Prostate gland (tissue), 2 donors: ENCODE results near the gene S1PR4. TPM values are rescaled to one million over a fixed set of nuclear protein-coding genes. Genes with fewer than 3 reads are reported as not detected.
"Not testable (repeated sequence)": the region's sequence is repeated elsewhere in the genome, so short reads cannot be mapped to it uniquely, and the experiment has no call there.

Experiments
- DNase-seq: peaks from one replicate; pipeline ENCODE4 v3.0.0-alpha.2; 2019; ENCODE audit warnings: low spot score
- H3K27ac ChIP-seq, 2 donors: fragments of 200-600 bp; sonication (generic); 2 replicates each; pipeline ENCODE4 v1.5.1; 2017 to 2019
- H3K27me3 ChIP-seq: fragments of 200-600 bp; sonication (generic); replicated peaks from 2 replicates; pipeline ENCODE4 v1.5.1; 2019; ENCODE audit not compliant: insufficient read depth
- H3K36me3 ChIP-seq, 2 donors: fragments of 200-600 bp; sonication (generic); 1 replicate in 1 of 2; 2 replicates in 1 of 2; pipeline versions ENCODE4 v1.5.1 to v1.8.1; 2017 to 2019
- H3K4me1 ChIP-seq: fragments of 200-600 bp; sonication (generic); replicated peaks from 2 replicates; pipeline ENCODE4 v1.5.1; 2019
- H3K4me3 ChIP-seq, 2 donors: fragments of 200-600 bp; sonication (generic); 2 replicates each; pipeline ENCODE4 v1.5.1; 2017 to 2019
- H3K9me3 ChIP-seq: fragments of 200-600 bp; sonication (generic); 2 replicates; pipeline ENCODE4 v1.5.1; 2017
- CTCF ChIP-seq, 4 experiments: fragments of 200-600 bp in 2 of 4; fragments of 450-650 bp in 2 of 4; sonication (generic) in 2 of 4; IDR thresholded peaks; 1 replicate in 3 of 4; 2 replicates in 1 of 4; pipeline ENCODE4 v1.5.1; 2016 to 2019; ENCODE audit warnings: antibody characterized with exemption in 4 of 4, mild to moderate bottlenecking in 2 of 4, moderate library complexity in 2 of 4
- POLR2A ChIP-seq: fragments of 450-650 bp; IDR thresholded peaks from one replicate; pipeline ENCODE4 v1.6.1; 2016; ENCODE audit warnings: antibody characterized with exemption, mild to moderate bottlenecking
- POLR2AphosphoS5 ChIP-seq: sonication (generic); formaldehyde crosslinking; IDR thresholded peaks from one replicate; pipeline ENCODE4 v1.6.1; 2017; ENCODE audit warnings: antibody characterized with exemption
- WGBS: methylation state at CpG from one replicate; pipeline ENCODE4 v1.1.5; 2018; 5-methylcytosine and 5-hydroxymethylcytosine counted together
- intact Hi-C: fragments of 100-400 bp; cut with DNase I; formaldehyde crosslinking; loops from one replicate; pipeline ENCODE4 v1.14.2; 2022
- total RNA-seq, 2 donors: library from RNA; depleted of rRNA; stranded (reverse); fragments of >200 nt; gene quantifications; one replicate each; pipeline ENCODE4 v1.1.0, GENCODE V29; 2016

The S1PR4 gene
- total RNA-seq, 2 donors from 2014 or later, result 0.14 to 1.5 TPM

GRCh38 chr19:3163230-3163886 is 15.2 kb upstream of the S1PR4 start:
- Histone ChIP-seq H3K9me3 (no peaks in the 10 kb centered on the region), H3K4me3 (no peak overlapping the region), H3K27ac (no peak overlapping the region), H3K27me3 (no peaks in the 10 kb centered on the region), H3K36me3 (no peaks in the 10 kb centered on the region), H3K4me1 (no peaks in the 10 kb centered on the region)
- peak; percentile 81 to 91 (median 89) for TF ChIP-seq CTCF (IDR thresholded peaks at IDR 0.05)
- TF ChIP-seq POLR2A, result no peak
- WGBS, result 9% methylated on average over 27 of the region's 27 CpGs
- intact Hi-C loops, result loop anchor here (5.0 kb wide), 2 partner anchors 86 to 201 kb away; no protein-coding TSS in a partner anchor
- DNase-seq, result peak; percentile 33

- Histone ChIP-seq H3K27ac (no peak overlapping the region), H3K9me3 (no peaks in the 10 kb centered on the region), H3K36me3 (no peaks in the 10 kb centered on the region), H3K4me1 (no peaks in the 10 kb centered on the region), H3K4me3 (no peak overlapping the region), H3K27me3 (no peaks in the 10 kb centered on the region)
- WGBS, result 52% methylated on average over 7 of the region's 7 CpGs
- DNase-seq, result no peak
- no peak for TF ChIP-seq POLR2A
- TF ChIP-seq CTCF (IDR thresholded peaks at IDR 0.05), result no peak
- intact Hi-C loops, result loop anchor here (5.0 kb wide), 2 partner anchors 87 to 202 kb away; no protein-coding TSS in a partner anchor
Observed at GRCh38 chr19:3163943-3164342, 14.6 kb upstream of the S1PR4 start.

- intact Hi-C loops, result no loop called here
- no peak for DNase-seq
- WGBS, result 64% methylated on average over 13 of the region's 13 CpGs
- no peaks in the 10 kb centered on the region for H3K36me3 ChIP-seq
- no peaks in the 10 kb centered on the region for H3K4me1 ChIP-seq
- no peaks in the 10 kb centered on the region for H3K9me3 ChIP-seq
- no peak for TF ChIP-seq POLR2AphosphoS5
- TF ChIP-seq POLR2A, result no peak
- no peak for TF ChIP-seq CTCF (IDR thresholded peaks at IDR 0.05)
- H3K4me3 ChIP-seq, result no peak overlapping the region
- no peak overlapping the region for H3K27ac ChIP-seq
- no peaks in the 10 kb centered on the region for H3K27me3 ChIP-seq
Observed at GRCh38 chr19:3167533-3168272, 10.9 kb upstream of the S1PR4 start.

GRCh38 chr19:3171894-3172672 is 6.5 kb upstream of the S1PR4 start:
- DNase-seq, result no peak
- 81% methylated on average over 15 of the region's 15 CpGs for WGBS
- TF ChIP-seq POLR2A, result no peak
- no peak for TF ChIP-seq POLR2AphosphoS5
- TF ChIP-seq CTCF (IDR thresholded peaks at IDR 0.05), result no peak
- Histone ChIP-seq H3K27ac (no peak overlapping the region), H3K4me1 (peaks cover 4% of the 10 kb centered on the region), H3K4me3 (no peak overlapping the region), H3K9me3 (no peaks in the 10 kb centered on the region), H3K36me3 (no peaks in the 10 kb centered on the region), H3K27me3 (no peaks in the 10 kb centered on the region)
- intact Hi-C loops, result no loop called here

GRCh38 chr19:3172673-3173000 is 5.9 kb upstream of the S1PR4 start:
- intact Hi-C loops, H3K27ac ChIP-seq, H3K4me3 ChIP-seq, H3K9me3 ChIP-seq, H3K36me3 ChIP-seq, H3K4me1 ChIP-seq, H3K27me3 ChIP-seq, DNase-seq: not testable (repeated sequence)
- 79% methylated on average over 6 of the region's 6 CpGs for WGBS
